PC-9 (cell line): ENCODE data around the gene SLC35F5. TPM values are rescaled to one million over a fixed set of nuclear protein-coding genes. Genes with fewer than 3 reads are reported as not detected.
A peak's percentile ranks its signal among the peaks of the same experiment; 100 is the strongest.

Experiments
- BruUV-seq: library from RNA; stranded (reverse); fragments of 400-500 nt; replicated peaks from 2 replicates; lab custom pipeline; 2021; lab: Mats Ljungman, UMichigan
- CTCF ChIA-PET: fragments of 300-600 bp; sonication (Branson Sonifier 250); formaldehyde crosslinking; loops from one replicate; lab custom pipeline; 2022; ENCODE audit warnings: antibody characterized with exemption; lab: Charles Lee
- POLR2A ChIA-PET: fragments of 300-600 bp; sonication (Branson Sonifier 250); formaldehyde crosslinking; loops from one replicate; lab custom pipeline; 2022; ENCODE audit warnings: antibody characterized with exemption; ENCODE audit not compliant: unreplicated experiment; lab: Charles Lee
- DNase-seq, 2 experiments: peaks; one replicate each; pipeline versions ENCODE4 v3.0.0 to v3.0.0-alpha.2; 2015 to 2022; ENCODE audit warnings: mixed read lengths in 1 of 2
- H2AFZ ChIP-seq: fragments of 200-600 bp; sonication (generic); 2 replicates; pipeline ENCODE4 v1.8.1; 2017; ENCODE audit warnings: antibody characterized with exemption
- H3F3A ChIP-seq: fragments of 200-600 bp; sonication (generic); 2 replicates; pipeline ENCODE4 v1.8.1; 2017; ENCODE audit warnings: antibody characterized with exemption, mild to moderate bottlenecking, low read depth; ENCODE audit not compliant: insufficient read depth
- H3K27ac ChIP-seq: fragments of 200-600 bp; sonication (generic); 2 replicates; pipeline ENCODE4 v1.6.1; 2016; ENCODE audit warnings: mixed run types
- H3K27me3 ChIP-seq: fragments of 200-600 bp; sonication (generic); 2 replicates; pipeline ENCODE4 v1.6.1; 2016; ENCODE audit warnings: low read depth, mixed run types; ENCODE audit not compliant: insufficient read depth
- H3K36me3 ChIP-seq: fragments of 200-600 bp; sonication (generic); 2 replicates; pipeline ENCODE4 v1.6.1; 2016; ENCODE audit warnings: low read depth, mixed run types
- H3K4me1 ChIP-seq: fragments of 200-600 bp; sonication (generic); replicated peaks from 2 replicates; pipeline ENCODE4 v1.6.1; 2016; ENCODE audit warnings: mixed run types; ENCODE audit not compliant: insufficient read depth
- H3K4me2 ChIP-seq: fragments of 200-600 bp; sonication (generic); 2 replicates; pipeline ENCODE4 v1.6.1; 2017; ENCODE audit warnings: mixed run types
- H3K4me3 ChIP-seq: fragments of 200-600 bp; sonication (generic); 2 replicates; pipeline ENCODE4 v1.6.1; 2016; ENCODE audit warnings: mixed run types
- H3K79me2 ChIP-seq: fragments of 200-600 bp; sonication (generic); 2 replicates; pipeline ENCODE4 v1.6.1; 2017; ENCODE audit warnings: low read depth, mixed run types
- H3K9me2 ChIP-seq: fragments of 200-600 bp; sonication (generic); 2 replicates; pipeline ENCODE4 v1.8.1; 2017; ENCODE audit warnings: mild to moderate bottlenecking; ENCODE audit not compliant: insufficient read depth
- H3K9me3 ChIP-seq: fragments of 200-600 bp; sonication (generic); 2 replicates; pipeline ENCODE4 v1.8.1; 2016; ENCODE audit warnings: low read depth; ENCODE audit not compliant: insufficient read depth
- H4K20me1 ChIP-seq: fragments of 200-600 bp; sonication (generic); 2 replicates; pipeline ENCODE4 v1.8.1; 2017; ENCODE audit not compliant: insufficient read depth
- CTCF ChIP-seq: fragments of 200-600 bp; sonication (generic); conservative IDR thresholded peaks from 2 replicates; pipeline ENCODE4 v1.6.1; 2017; ENCODE audit warnings: mixed run types, antibody characterized with exemption, mild to moderate bottlenecking, moderate library complexity
- EZH2 ChIP-seq: fragments of 200-600 bp; sonication (generic); IDR thresholded peaks from 2 replicates; pipeline ENCODE4 v1.8.0; 2017; ENCODE audit warnings: antibody characterized with exemption, low read depth
- intact Hi-C: fragments of 100-400 bp; cut with micrococcal nuclease; formaldehyde crosslinking; loops from one replicate; pipeline ENCODE4 v1.10.0; 2022; ENCODE audit not compliant: unreplicated experiment
- total RNA-seq: library from RNA; stranded (reverse); gene quantifications from 2 replicates; pipeline ENCODE4 v1.2.3, GENCODE V29; 2021

Gene SLC35F5
- total RNA-seq, 1 experiment from 2014 or later = 43.5 TPM

GRCh38 chr2:113712941-113713340 is 43.5 kb downstream of the SLC35F5 start:
- TF ChIP-seq CTCF (no peak), EZH2 (no peak)
- H3K27me3 ChIP-seq = no peaks in the 10 kb centered on the region
- POLR2A ChIA-PET = no interaction called here
- H3K36me3 ChIP-seq = 0 out of 2 replicates have a peak, but pooled peaks cover 7% of the 10 kb centered on the region
- no peaks in the 10 kb centered on the region for H3K9me2 ChIP-seq
- H3K79me2 ChIP-seq = no peaks in the 10 kb centered on the region
- no peaks in the 10 kb centered on the region; the same call in 1 of the 2 replicates for H4K20me1 ChIP-seq
- no peaks in the 10 kb centered on the region for H3K9me3 ChIP-seq
- H3F3A ChIP-seq = no peaks in the 10 kb centered on the region
- no peak overlapping the region for H3K4me3 ChIP-seq
- no peaks in the 10 kb centered on the region for H3K4me1 ChIP-seq
- no peak for DNase-seq
- H3K4me2 ChIP-seq = no peak overlapping the region
- H3K27ac ChIP-seq = no peak overlapping the region
- no peak overlapping the region for H2AFZ ChIP-seq
- BruUV-seq = no TSS peak
- CTCF ChIA-PET = no interaction called here
- intact Hi-C loops = no loop called here

GRCh38 chr2:113711851-113712250 is 44.6 kb downstream of the SLC35F5 start:
- peaks cover 7% of the 10 kb centered on the region for H3K4me1 ChIP-seq
- no peak overlapping the region for H3K4me2 ChIP-seq
- no peak overlapping the region for H2AFZ ChIP-seq
- DNase-seq = peak in 1 of 2 experiments; percentile 64
- intact Hi-C loops = no loop called here
- 0 out of 2 replicates have a peak, but pooled peaks cover 7% of the 10 kb centered on the region for H3K36me3 ChIP-seq
- no peaks in the 10 kb centered on the region for H3K27me3 ChIP-seq
- no peaks in the 10 kb centered on the region; the same call in 1 of the 2 replicates for H4K20me1 ChIP-seq
- TF ChIP-seq CTCF (no peak), EZH2 (no peak)
- BruUV-seq = no TSS peak
- no peaks in the 10 kb centered on the region for H3K9me2 ChIP-seq
- H3K27ac ChIP-seq = no peak overlapping the region
- no peak overlapping the region for H3K4me3 ChIP-seq
- no peaks in the 10 kb centered on the region for H3K9me3 ChIP-seq
- H3K79me2 ChIP-seq = no peaks in the 10 kb centered on the region
- ChIA-PET POLR2A (interaction anchor here (0.6 kb wide), 1 partner anchor 165 kb away, joined by 4 read pairs; no protein-coding TSS in a partner anchor), CTCF (no interaction called here)
- H3F3A ChIP-seq = no peaks in the 10 kb centered on the region

GRCh38 chr2:113709022-113709421 is 47.4 kb downstream of the SLC35F5 start:
- Histone ChIP-seq H3K9me3 (no peaks in the 10 kb centered on the region), H3K36me3 (0 out of 2 replicates have a peak, but pooled peaks cover 7% of the 10 kb centered on the region), H3K4me2 (no peak overlapping the region), H3K9me2 (no peaks in the 10 kb centered on the region), H3K4me3 (no peak overlapping the region), H4K20me1 (no peaks in the 10 kb centered on the region), H3F3A (no peaks in the 10 kb centered on the region), H3K27me3 (no peaks in the 10 kb centered on the region), H2AFZ (no peak overlapping the region), H3K4me1 (peaks cover 7% of the 10 kb centered on the region), H3K27ac (no peak overlapping the region), H3K79me2 (no peaks in the 10 kb centered on the region)
- no peak for DNase-seq
- ChIA-PET POLR2A (no interaction called here), CTCF (no interaction called here)
- no TSS peak for BruUV-seq
- TF ChIP-seq EZH2 (no peak), CTCF (no peak)
- intact Hi-C loops = no loop called here
